HL-60 (cell line): ENCODE results near the gene PRRX1.

Experiments used
- GABPA ChIP-seq: IDR thresholded peaks from 2 replicates; pipeline ENCODE4 v1.6.1; 2012; ENCODE audit warnings: low read depth
- POLR2AphosphoS5 ChIP-seq: IDR thresholded peaks from 2 replicates; pipeline ENCODE4 v1.6.1; 2012; ENCODE audit warnings: low read depth
- SPI1 ChIP-seq: IDR thresholded peaks from 2 replicates; pipeline ENCODE4 v1.6.1; 2012; ENCODE audit warnings: low read depth, mild to moderate bottlenecking, borderline replicate concordance
- TF ChIP-seq, protein P1 (sequence below): IDR thresholded peaks from one replicate; pipeline ENCODE4 v1.5.1; 2011; ENCODE audit warnings: low read length, control low read depth, inconsistent platforms; ENCODE audit not compliant: insufficient read depth
- TF ChIP-seq, protein P2 (sequence below): IDR thresholded peaks from 2 replicates; pipeline ENCODE4 v1.6.1; 2012; ENCODE audit warnings: low read depth; ENCODE audit not compliant: insufficient replicate concordance

DNA sequence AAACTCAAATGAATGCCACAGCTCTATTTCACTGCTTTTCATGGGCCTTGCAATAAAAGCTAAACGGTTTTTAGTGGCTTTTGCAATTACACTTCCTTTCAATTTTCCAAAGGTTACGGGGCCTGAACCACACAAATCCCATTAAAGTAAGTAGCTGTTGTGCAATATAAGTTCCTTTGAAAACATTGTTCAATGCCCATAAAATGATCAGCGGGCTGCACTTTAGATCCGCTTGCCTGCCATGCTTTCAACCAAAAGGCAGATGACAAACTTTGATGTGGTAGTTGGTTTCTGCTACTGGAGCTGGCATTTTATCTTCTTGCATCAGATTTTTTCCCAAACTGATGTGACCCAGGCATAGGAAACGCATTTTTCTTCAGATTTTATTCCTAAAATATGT, 50.2 kb downstream of the PRRX1 start:
- TF ChIP-seq, protein P1, sequence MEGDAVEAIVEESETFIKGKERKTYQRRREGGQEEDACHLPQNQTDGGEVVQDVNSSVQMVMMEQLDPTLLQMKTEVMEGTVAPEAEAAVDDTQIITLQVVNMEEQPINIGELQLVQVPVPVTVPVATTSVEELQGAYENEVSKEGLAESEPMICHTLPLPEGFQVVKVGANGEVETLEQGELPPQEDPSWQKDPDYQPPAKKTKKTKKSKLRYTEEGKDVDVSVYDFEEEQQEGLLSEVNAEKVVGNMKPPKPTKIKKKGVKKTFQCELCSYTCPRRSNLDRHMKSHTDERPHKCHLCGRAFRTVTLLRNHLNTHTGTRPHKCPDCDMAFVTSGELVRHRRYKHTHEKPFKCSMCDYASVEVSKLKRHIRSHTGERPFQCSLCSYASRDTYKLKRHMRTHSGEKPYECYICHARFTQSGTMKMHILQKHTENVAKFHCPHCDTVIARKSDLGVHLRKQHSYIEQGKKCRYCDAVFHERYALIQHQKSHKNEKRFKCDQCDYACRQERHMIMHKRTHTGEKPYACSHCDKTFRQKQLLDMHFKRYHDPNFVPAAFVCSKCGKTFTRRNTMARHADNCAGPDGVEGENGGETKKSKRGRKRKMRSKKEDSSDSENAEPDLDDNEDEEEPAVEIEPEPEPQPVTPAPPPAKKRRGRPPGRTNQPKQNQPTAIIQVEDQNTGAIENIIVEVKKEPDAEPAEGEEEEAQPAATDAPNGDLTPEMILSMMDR = no peak
- TF ChIP-seq POLR2AphosphoS5 (no peak), GABPA (no peak), SPI1 (no peak)
- TF ChIP-seq, protein P2, sequence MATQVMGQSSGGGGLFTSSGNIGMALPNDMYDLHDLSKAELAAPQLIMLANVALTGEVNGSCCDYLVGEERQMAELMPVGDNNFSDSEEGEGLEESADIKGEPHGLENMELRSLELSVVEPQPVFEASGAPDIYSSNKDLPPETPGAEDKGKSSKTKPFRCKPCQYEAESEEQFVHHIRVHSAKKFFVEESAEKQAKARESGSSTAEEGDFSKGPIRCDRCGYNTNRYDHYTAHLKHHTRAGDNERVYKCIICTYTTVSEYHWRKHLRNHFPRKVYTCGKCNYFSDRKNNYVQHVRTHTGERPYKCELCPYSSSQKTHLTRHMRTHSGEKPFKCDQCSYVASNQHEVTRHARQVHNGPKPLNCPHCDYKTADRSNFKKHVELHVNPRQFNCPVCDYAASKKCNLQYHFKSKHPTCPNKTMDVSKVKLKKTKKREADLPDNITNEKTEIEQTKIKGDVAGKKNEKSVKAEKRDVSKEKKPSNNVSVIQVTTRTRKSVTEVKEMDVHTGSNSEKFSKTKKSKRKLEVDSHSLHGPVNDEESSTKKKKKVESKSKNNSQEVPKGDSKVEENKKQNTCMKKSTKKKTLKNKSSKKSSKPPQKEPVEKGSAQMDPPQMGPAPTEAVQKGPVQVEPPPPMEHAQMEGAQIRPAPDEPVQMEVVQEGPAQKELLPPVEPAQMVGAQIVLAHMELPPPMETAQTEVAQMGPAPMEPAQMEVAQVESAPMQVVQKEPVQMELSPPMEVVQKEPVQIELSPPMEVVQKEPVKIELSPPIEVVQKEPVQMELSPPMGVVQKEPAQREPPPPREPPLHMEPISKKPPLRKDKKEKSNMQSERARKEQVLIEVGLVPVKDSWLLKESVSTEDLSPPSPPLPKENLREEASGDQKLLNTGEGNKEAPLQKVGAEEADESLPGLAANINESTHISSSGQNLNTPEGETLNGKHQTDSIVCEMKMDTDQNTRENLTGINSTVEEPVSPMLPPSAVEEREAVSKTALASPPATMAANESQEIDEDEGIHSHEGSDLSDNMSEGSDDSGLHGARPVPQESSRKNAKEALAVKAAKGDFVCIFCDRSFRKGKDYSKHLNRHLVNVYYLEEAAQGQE = no peak
